GM13976 (cell line): ENCODE data around the gene EFL1.

Source experiments
- DNase-seq: peaks from one replicate; pipeline ENCODE4 v3.0.0; 2012; ENCODE audit warnings: low spot score
- in situ Hi-C: fragments of 300-500 bp; cut with MboI; formaldehyde crosslinking; loops from one replicate; pipeline ENCODE4 v1.12.0; 2022; ENCODE audit warnings: low sequenced_read_pairs, mixed read lengths, inconsistent platforms; ENCODE audit not compliant: unreplicated experiment
- TF ChIP-seq, protein P1 (sequence below): IDR thresholded peaks from 2 replicates; pipeline ENCODE4 v1.5.1; 2012; ENCODE audit warnings: borderline replicate concordance, mild to moderate bottlenecking; ENCODE audit not compliant: insufficient read depth; ENCODE audit errors: extremely low read depth, missing control alignments, control extremely low read depth

Gene EFL1

DNA sequence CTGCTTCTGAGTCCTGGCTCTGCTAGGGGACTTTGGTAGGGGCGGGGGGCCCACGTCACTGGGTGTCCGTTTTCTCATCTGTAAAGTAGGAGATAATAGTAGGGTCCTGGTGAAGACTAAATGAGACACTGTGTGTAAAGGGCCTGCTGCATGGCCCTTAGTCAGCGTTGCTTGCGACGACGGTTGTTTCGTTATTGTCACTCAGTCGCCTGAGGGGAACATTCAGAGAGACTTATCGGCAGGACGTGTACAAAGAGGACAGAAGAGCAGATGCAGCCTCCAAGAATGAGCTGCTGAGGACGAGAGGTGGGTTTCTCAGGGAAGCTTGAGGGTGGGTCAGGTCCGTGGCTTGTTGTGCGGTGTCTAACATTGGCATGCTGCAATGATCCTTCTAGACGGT lies 163.9 kb downstream of the EFL1 start:
- TF ChIP-seq, protein P1, sequence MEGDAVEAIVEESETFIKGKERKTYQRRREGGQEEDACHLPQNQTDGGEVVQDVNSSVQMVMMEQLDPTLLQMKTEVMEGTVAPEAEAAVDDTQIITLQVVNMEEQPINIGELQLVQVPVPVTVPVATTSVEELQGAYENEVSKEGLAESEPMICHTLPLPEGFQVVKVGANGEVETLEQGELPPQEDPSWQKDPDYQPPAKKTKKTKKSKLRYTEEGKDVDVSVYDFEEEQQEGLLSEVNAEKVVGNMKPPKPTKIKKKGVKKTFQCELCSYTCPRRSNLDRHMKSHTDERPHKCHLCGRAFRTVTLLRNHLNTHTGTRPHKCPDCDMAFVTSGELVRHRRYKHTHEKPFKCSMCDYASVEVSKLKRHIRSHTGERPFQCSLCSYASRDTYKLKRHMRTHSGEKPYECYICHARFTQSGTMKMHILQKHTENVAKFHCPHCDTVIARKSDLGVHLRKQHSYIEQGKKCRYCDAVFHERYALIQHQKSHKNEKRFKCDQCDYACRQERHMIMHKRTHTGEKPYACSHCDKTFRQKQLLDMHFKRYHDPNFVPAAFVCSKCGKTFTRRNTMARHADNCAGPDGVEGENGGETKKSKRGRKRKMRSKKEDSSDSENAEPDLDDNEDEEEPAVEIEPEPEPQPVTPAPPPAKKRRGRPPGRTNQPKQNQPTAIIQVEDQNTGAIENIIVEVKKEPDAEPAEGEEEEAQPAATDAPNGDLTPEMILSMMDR = no peak
- in situ Hi-C loops = no loop called here
- no peak for DNase-seq

DNA sequence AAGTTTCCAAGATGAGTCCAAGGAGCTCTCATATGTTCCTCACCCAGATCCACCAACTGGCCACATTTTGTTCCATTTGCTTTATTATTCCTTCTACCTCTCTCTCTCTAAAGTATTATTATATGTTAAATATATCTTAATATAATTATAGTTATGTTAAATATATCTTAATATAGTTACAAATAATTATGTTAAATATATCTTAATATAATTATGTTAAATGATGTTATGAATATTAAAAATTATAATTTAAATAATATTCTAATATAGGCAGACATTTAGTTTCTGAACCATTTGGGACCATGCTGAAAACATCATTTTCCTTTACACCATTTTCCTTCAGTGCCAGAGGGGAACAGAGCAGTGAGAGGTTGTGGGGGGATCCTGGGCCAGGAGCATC lies 166.7 kb downstream of the EFL1 start:
- in situ Hi-C loops = no loop called here
- DNase-seq = no peak
- TF ChIP-seq, protein P1 = no peak

GRCh38 chr15:82093774-82094211 lies 168.7 kb downstream of the EFL1 start:
- no peak for DNase-seq
- TF ChIP-seq, protein P1 = no peak
- in situ Hi-C loops = no loop called here

- DNase-seq = no peak
- in situ Hi-C loops = no loop called here
- TF ChIP-seq, protein P1 = no peak
These were observed 169.2 kb downstream of the EFL1 start for GRCh38 chr15:82093325-82093724.

DNA sequence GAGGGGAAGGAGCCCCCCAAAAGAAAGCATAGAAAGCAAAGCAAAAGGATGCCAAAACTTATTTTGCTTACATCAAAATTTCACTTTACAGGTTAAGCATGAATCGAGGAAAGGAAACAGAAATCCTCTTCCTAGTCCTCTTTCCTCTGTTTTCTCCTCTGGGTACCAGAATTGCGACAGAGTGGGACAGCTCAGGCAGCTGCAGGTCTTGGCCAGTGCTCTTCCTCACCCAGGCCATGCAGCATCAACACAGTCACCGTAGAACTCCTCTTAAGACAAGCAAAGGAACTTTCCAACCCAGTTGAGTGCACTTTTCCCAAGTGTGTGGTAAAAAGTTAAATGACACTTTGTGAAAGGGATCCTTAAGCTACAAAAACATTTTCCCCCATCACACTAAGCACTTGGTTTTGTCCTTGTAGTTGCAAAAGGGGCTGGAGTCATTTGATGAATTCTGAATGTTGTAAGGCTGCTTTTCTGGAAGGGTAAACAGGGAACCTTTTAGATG lies 170.8 kb downstream of the EFL1 start:
- in situ Hi-C loops = no loop called here
- no peak for DNase-seq
- TF ChIP-seq, protein P1 = no peak

DNA sequence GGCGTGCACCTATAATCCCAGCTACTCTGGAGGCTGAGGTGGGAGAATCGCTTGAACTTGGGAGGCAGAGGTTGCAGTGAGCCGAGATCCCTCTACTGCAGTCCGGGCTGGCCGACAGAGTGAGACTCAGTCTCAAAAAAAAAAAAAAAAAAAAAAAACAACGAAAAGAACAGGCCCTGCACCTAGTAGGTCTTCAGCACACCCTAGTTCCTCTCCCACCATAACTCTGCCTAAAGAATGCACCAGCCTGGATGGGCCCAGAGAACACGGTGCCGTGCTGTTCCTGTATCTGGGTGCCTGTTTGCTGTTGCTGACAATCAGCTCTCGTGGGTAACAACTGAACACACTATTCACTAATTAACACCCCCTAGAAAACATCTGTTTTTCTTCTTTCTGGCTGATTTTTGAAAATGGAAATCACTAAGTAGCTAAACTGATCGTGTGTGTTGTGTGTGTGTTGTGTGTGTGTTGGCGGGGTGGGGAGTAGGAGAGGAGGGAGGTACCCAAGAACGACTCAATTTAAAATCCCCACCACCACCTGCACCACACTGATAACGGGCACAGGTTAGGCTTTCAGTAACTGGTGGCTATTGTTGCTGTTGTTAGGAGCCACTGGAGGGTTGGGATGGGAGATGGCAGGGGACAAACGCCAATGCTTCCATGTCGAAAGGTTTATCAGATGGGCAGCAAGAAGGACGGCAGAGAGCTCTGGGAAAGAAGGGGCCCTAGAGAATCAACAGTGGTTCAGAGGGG lies 176.1 kb downstream of the EFL1 start:
- TF ChIP-seq, protein P1 = no peak
- in situ Hi-C loops = no loop called here
- no peak for DNase-seq
